DND-41 (cell line): ENCODE results near the gene ZNF844.
"Not testable (repeated sequence)": the region's sequence is repeated elsewhere in the genome, so short reads cannot be mapped to it uniquely, and the experiment has no call there.

Experiments used
- ATAC-seq: fragments of 200-7000 bp; cut with Tn5 transposase; 3 replicates; pipeline ENCODE4 v1.9.1; 2021; ENCODE audit warnings: low read depth; ENCODE audit not compliant: insufficient read depth
- DNase-seq: peaks from one replicate; pipeline ENCODE4 v3.0.0-alpha.2; 2020
- H2AFZ ChIP-seq: 2 replicates; pipeline ENCODE4 v1.6.0; 2012; ENCODE audit warnings: low read depth, low read length
- H3K27ac ChIP-seq: 2 replicates; pipeline ENCODE4 v1.5.1; 2012; ENCODE audit warnings: low read length, inconsistent platforms
- H3K27me3 ChIP-seq: fragments of 200-600 bp; sonication (generic); 2 replicates; pipeline ENCODE4 v1.6.0; 2012; ENCODE audit warnings: low read length, mild to moderate bottlenecking, inconsistent platforms; ENCODE audit not compliant: insufficient read depth, poor library complexity
- H3K36me3 ChIP-seq: 2 replicates; pipeline ENCODE4 v1.5.1; 2012; ENCODE audit warnings: low read length, inconsistent platforms; ENCODE audit not compliant: insufficient read depth
- H3K4me1 ChIP-seq: 2 replicates; pipeline ENCODE4 v1.5.1; 2012; ENCODE audit warnings: mild to moderate bottlenecking, low read length; ENCODE audit not compliant: insufficient read depth
- H3K4me2 ChIP-seq: 2 replicates; pipeline ENCODE4 v1.6.0; 2012; ENCODE audit warnings: mild to moderate bottlenecking, moderate library complexity, low read length, inconsistent platforms; ENCODE audit not compliant: insufficient read depth
- H3K4me3 ChIP-seq, 2 experiments: fragments of 200-600 bp in 1 of 2; shearing (Covaris generic) in 1 of 2; 2 replicates each; pipeline ENCODE4 v1.5.1; 2012 to 2016; ENCODE audit warnings: inconsistent platforms in 2 of 2, low read length in 2 of 2, mild to moderate bottlenecking in 2 of 2, low read depth in 1 of 2, moderate library complexity in 1 of 2
- H3K79me2 ChIP-seq: 2 replicates; pipeline ENCODE4 v1.6.0; 2012; ENCODE audit warnings: low read length, inconsistent platforms; ENCODE audit not compliant: insufficient read depth
- H3K9ac ChIP-seq: 2 replicates; pipeline ENCODE4 v1.6.0; 2012; ENCODE audit warnings: low read depth, mild to moderate bottlenecking, inconsistent platforms, low read length, moderate library complexity
- H3K9me3 ChIP-seq: 2 replicates; pipeline ENCODE4 v1.5.1; 2012; ENCODE audit warnings: low read length, moderate library complexity, mild to moderate bottlenecking, inconsistent platforms; ENCODE audit not compliant: insufficient read depth, severe bottlenecking
- H4K20me1 ChIP-seq: 2 replicates; pipeline ENCODE4 v1.6.0; 2012; ENCODE audit warnings: low read length; ENCODE audit not compliant: insufficient read depth
- CTCF ChIP-seq: IDR thresholded peaks from 2 replicates; pipeline ENCODE4 v1.5.1; 2012; ENCODE audit warnings: borderline replicate concordance, low read length, moderate library complexity, mild to moderate bottlenecking; ENCODE audit not compliant: poor library complexity, severe bottlenecking; ENCODE audit errors: extremely low read depth
- EZH2 ChIP-seq: IDR thresholded peaks from 3 replicates; pipeline ENCODE4 v1.6.1; 2012; ENCODE audit warnings: borderline replicate concordance, low read depth, mild to moderate bottlenecking, moderate library complexity, low read length, inconsistent platforms; ENCODE audit not compliant: severe bottlenecking

The ZNF844 gene

GRCh38 chr19:12075538-12076139 is 11.1 kb downstream of the ZNF844 start:
- peaks cover 14% of the 10 kb centered on the region for H3K4me1 ChIP-seq
- no peaks in the 10 kb centered on the region for H3K27me3 ChIP-seq
- no peak overlapping the region for H2AFZ ChIP-seq
- DNase-seq (no peak), ATAC-seq (no peak)
- no peak overlapping the region for H3K4me3 ChIP-seq
- no peak overlapping the region for H3K4me2 ChIP-seq
- H3K9ac ChIP-seq, result no peak overlapping the region
- H3K9me3 ChIP-seq, result peaks cover 58% of the 10 kb centered on the region
- peaks cover 58% of the 10 kb centered on the region for H3K36me3 ChIP-seq
- no peak overlapping the region for H3K27ac ChIP-seq
- TF ChIP-seq CTCF (no peak), EZH2 (no peak)
- no peaks in the 10 kb centered on the region; the same call in 1 of the 2 replicates for H3K79me2 ChIP-seq
- no peaks in the 10 kb centered on the region for H4K20me1 ChIP-seq

DNA sequence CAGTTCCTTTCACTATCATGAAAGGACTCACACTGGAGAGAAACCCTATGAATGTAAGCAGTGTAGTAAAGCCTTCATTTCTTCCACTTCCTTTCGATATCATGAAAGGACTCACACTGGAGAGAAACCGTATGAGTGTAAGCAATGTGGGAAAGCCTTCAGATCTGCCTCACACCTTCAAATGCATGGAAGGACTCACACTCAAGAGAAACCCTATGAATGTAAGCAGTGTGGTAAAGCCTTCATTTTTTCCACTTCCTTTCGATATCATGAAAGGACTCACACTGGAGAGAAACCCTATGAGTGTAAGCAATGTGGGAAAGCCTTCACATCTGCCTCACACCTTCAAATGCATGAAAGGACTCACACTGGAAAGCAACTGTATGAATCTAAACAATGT is 11.8 kb downstream of the ZNF844 start:
- Histone ChIP-seq H3K36me3 (peaks cover 58% of the 10 kb centered on the region), H3K9me3 (peaks cover 60% of the 10 kb centered on the region), H3K4me1 (peaks cover 18% of the 10 kb centered on the region)
- not testable (repeated sequence) for H3K4me2 ChIP-seq, H3K27ac ChIP-seq, H3K79me2 ChIP-seq, H3K9ac ChIP-seq, H2AFZ ChIP-seq, H3K4me3 ChIP-seq, ATAC-seq, H4K20me1 ChIP-seq, DNase-seq, H3K27me3 ChIP-seq

DNA sequence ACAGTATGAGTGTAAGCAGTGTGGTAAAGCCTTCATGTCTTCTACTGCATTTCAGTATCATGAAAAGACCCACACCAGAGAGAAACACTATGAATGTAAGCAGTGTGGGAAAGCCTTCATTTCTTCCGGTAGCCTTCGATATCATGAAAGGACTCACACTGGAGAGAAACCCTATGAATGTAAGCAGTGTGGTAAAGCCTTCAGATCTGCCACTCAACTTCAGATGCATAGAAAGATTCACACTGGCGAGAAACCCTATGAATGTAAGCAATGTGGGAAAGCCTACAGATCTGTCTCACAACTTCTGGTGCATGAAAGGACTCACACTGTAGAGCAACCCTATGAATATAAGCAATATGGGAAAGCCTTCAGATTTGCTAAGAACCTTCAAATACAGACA is 12.8 kb downstream of the ZNF844 start:
- no peak for ATAC-seq
- peaks cover 51% of the 10 kb centered on the region for H3K36me3 ChIP-seq
- peaks cover 57% of the 10 kb centered on the region for H3K9me3 ChIP-seq

GRCh38 chr19:12083336-12083735 is 18.8 kb downstream of the ZNF844 start:
- H3K36me3 ChIP-seq, H4K20me1 ChIP-seq, H3K27me3 ChIP-seq, H3K4me2 ChIP-seq, H2AFZ ChIP-seq, H3K9ac ChIP-seq, H3K4me3 ChIP-seq, H3K79me2 ChIP-seq: not testable (repeated sequence)
- peaks cover 18% of the 10 kb centered on the region for H3K4me1 ChIP-seq
- H3K27ac ChIP-seq, result peak overlapping the region; percentile 55; the same call in 1 of the 2 replicates
- DNase-seq, result peak; percentile 47
- H3K9me3 ChIP-seq, result peaks cover 12% of the 10 kb centered on the region
- peak; percentile 58; the same call in 2 of the 3 replicates for ATAC-seq

More for the DNA sequence above, 12.8 kb downstream of the ZNF844 start:
- Histone ChIP-seq H3K4me3 (no peak overlapping the region), H4K20me1 (no peaks in the 10 kb centered on the region), H3K27ac (no peak overlapping the region), H3K79me2 (no peaks in the 10 kb centered on the region), H2AFZ (no peak overlapping the region), H3K4me2 (no peak overlapping the region), H3K27me3 (no peaks in the 10 kb centered on the region), H3K4me1 (peaks cover 18% of the 10 kb centered on the region), H3K9ac (no peak overlapping the region)
- no peak for TF ChIP-seq EZH2
- no peak for TF ChIP-seq CTCF
- DNase-seq, result no peak
